IMR-90 (cell line): ENCODE measurements around the gene LRRC34. TPM values are rescaled to one million over a fixed set of nuclear protein-coding genes. Genes with fewer than 3 reads are reported as not detected.
A peak's percentile ranks its signal among the peaks of the same experiment; 100 is the strongest.

ENCODE experiments used
- ATAC-seq: fragments of 200-7000 bp; cut with Tn5 transposase; 2 replicates; pipeline ENCODE4 v1.9.1; 2020; ENCODE audit warnings: low read depth, mild to moderate bottlenecking, moderate library complexity
- BruUV-seq: library from RNA; stranded (reverse); fragments of 400-500 nt; replicated peaks from 2 replicates; lab custom pipeline; 2021; lab: Mats Ljungman, UMichigan
- CTCF ChIA-PET: fragments of 300-600 bp; formaldehyde crosslinking; extraction: SDS; loops from one replicate; lab custom pipeline; 2021; ENCODE audit warnings: antibody characterized with exemption; lab: Yijun Ruan, JAX
- POLR2A ChIA-PET: fragments of 300-600 bp; sonication (Branson Sonifier 250); formaldehyde crosslinking; loops from one replicate; lab custom pipeline; 2022; ENCODE audit warnings: antibody characterized with exemption; ENCODE audit not compliant: unreplicated experiment; lab: Charles Lee
- DNase-seq: peaks from one replicate; pipeline ENCODE4 v3.0.0; 2013
- H2AFZ ChIP-seq: replicated peaks from 2 replicates; pipeline ENCODE3; 2013; ENCODE audit warnings: low read length, mild to moderate bottlenecking; ENCODE audit not compliant: poor library complexity
- H2AK5ac ChIP-seq: 2 replicates; pipeline ENCODE4 v1.6.1; 2013; ENCODE audit warnings: low read depth, low read length, inconsistent platforms
- H2AK9ac ChIP-seq: replicated peaks from 2 replicates; pipeline ENCODE3; 2013; ENCODE audit warnings: mild to moderate bottlenecking, low read depth, low read length, moderate library complexity; ENCODE audit not compliant: poor library complexity
- H2BK120ac ChIP-seq: 2 replicates; pipeline ENCODE4 v1.6.1; 2013; ENCODE audit warnings: low read depth, low read length, inconsistent platforms
- H2BK15ac ChIP-seq: 3 replicates; pipeline ENCODE4 v1.6.1; 2013; ENCODE audit warnings: low read depth, low read length, inconsistent platforms
- H2BK20ac ChIP-seq: 2 replicates; pipeline ENCODE4 v1.6.1; 2013; ENCODE audit warnings: low read depth, mild to moderate bottlenecking, inconsistent platforms, low read length, moderate library complexity
- H2BK5ac ChIP-seq: 2 replicates; pipeline ENCODE4 v1.6.1; 2013; ENCODE audit warnings: mild to moderate bottlenecking, low read depth, low read length, inconsistent platforms; ENCODE audit not compliant: poor library complexity, severe bottlenecking
- H3K14ac ChIP-seq: replicated peaks from 2 replicates; pipeline ENCODE4 v1.6.1; 2013; ENCODE audit warnings: low read depth, low read length, inconsistent platforms
- H3K18ac ChIP-seq: 2 replicates; pipeline ENCODE4 v1.6.1; 2013; ENCODE audit warnings: low read depth, low read length, control low read depth
- H3K23ac ChIP-seq: 2 replicates; pipeline ENCODE4 v1.6.1; 2013; ENCODE audit warnings: low read depth, low read length, inconsistent platforms
- H3K27ac ChIP-seq: 2 replicates; pipeline ENCODE4 v1.5.1; 2013; ENCODE audit warnings: mild to moderate bottlenecking, control low read depth, low read length; ENCODE audit not compliant: insufficient read depth
- H3K27me3 ChIP-seq: 2 replicates; pipeline ENCODE4 v1.6.1; 2013; ENCODE audit warnings: low read length; ENCODE audit not compliant: control insufficient read depth, insufficient read depth
- H3K36me3 ChIP-seq: 2 replicates; pipeline ENCODE4 v1.6.1; 2013; ENCODE audit warnings: low read length, mixed read lengths; ENCODE audit not compliant: control insufficient read depth, insufficient read depth
- H3K4ac ChIP-seq: 2 replicates; pipeline ENCODE4 v1.6.1; 2013; ENCODE audit warnings: low read depth, low read length, inconsistent platforms
- H3K4me1 ChIP-seq: 2 replicates; pipeline ENCODE4 v1.6.1; 2013; ENCODE audit warnings: low read length, mixed read lengths; ENCODE audit not compliant: control insufficient read depth, insufficient read depth
- H3K4me2 ChIP-seq: 2 replicates; pipeline ENCODE4 v1.6.1; 2013; ENCODE audit warnings: low read depth, mild to moderate bottlenecking, control low read depth, low read length, moderate library complexity
- H3K4me3 ChIP-seq: 2 replicates; pipeline ENCODE4 v1.5.1; 2013; ENCODE audit warnings: low read depth, mild to moderate bottlenecking, control low read depth, low read length, moderate library complexity; ENCODE audit not compliant: insufficient read depth
- H3K56ac ChIP-seq: 2 replicates; pipeline ENCODE4 v1.6.1; 2013; ENCODE audit warnings: low read length, inconsistent platforms; ENCODE audit not compliant: insufficient read depth; ENCODE audit errors: extremely low read depth
- H3K79me1 ChIP-seq, 2 experiments: 2 replicates each; pipeline ENCODE4 v1.6.1; 2013; ENCODE audit warnings: low read length in 2 of 2, inconsistent platforms in 1 of 2, low read depth in 1 of 2
- H3K9ac ChIP-seq: 2 replicates; pipeline ENCODE4 v1.6.1; 2013; ENCODE audit warnings: low read depth, low read length, control low read depth
- H3K9me1 ChIP-seq: 2 replicates; pipeline ENCODE4 v1.6.1; 2013; ENCODE audit warnings: low read length, inconsistent platforms; ENCODE audit not compliant: insufficient read depth
- H3K9me3 ChIP-seq: 2 replicates; pipeline ENCODE4 v1.6.1; 2013; ENCODE audit warnings: low read length; ENCODE audit not compliant: control insufficient read depth, insufficient read depth
- H4K20me1 ChIP-seq: 2 replicates; pipeline ENCODE4 v1.6.1; 2013; ENCODE audit warnings: low read length, inconsistent platforms; ENCODE audit not compliant: insufficient read depth
- H4K5ac ChIP-seq: 2 replicates; pipeline ENCODE4 v1.6.1; 2013; ENCODE audit warnings: mild to moderate bottlenecking, low read depth, low read length, control low read depth
- H4K8ac ChIP-seq, 2 experiments: 2 replicates each; pipeline ENCODE4 v1.6.1; 2013; ENCODE audit warnings: low read depth in 2 of 2, low read length in 2 of 2, control low read depth in 1 of 2, inconsistent platforms in 1 of 2
- H4K91ac ChIP-seq: 2 replicates; pipeline ENCODE4 v1.6.1; 2013; ENCODE audit warnings: low read depth, low read length, inconsistent platforms; ENCODE audit not compliant: insufficient read depth
- BHLHE40 ChIP-seq: fragments of 150-350 bp; IDR thresholded peaks from 2 replicates; pipeline ENCODE4 v1.6.1; 2016; ENCODE audit warnings: mild to moderate bottlenecking, low read depth, low read length
- CEBPB ChIP-seq: IDR thresholded peaks from 2 replicates; pipeline ENCODE4 v1.6.1; 2012; ENCODE audit warnings: low read depth, low read length, improper control_type of control experiment
- CHD1 ChIP-seq: IDR thresholded peaks from 2 replicates; pipeline ENCODE4 v1.6.1; 2012; ENCODE audit warnings: low read depth, low read length, improper control_type of control experiment
- FOS ChIP-seq: fragments of 150-350 bp; IDR thresholded peaks from 2 replicates; pipeline ENCODE4 v1.6.1; 2016; ENCODE audit warnings: low read depth, low read length
- MAFK ChIP-seq: IDR thresholded peaks from 2 replicates; pipeline ENCODE4 v1.6.1; 2012; ENCODE audit warnings: low read depth, low read length, improper control_type of control experiment
- MXI1 ChIP-seq: IDR thresholded peaks from 2 replicates; pipeline ENCODE4 v1.6.1; 2012; ENCODE audit warnings: low read depth, mild to moderate bottlenecking, low read length, moderate library complexity, borderline replicate concordance
- NFE2L2 ChIP-seq: fragments of 150-350 bp; IDR thresholded peaks from 2 replicates; pipeline ENCODE4 v1.6.1; 2016; ENCODE audit warnings: low read depth, mild to moderate bottlenecking, low read length
- POLR2A ChIP-seq: IDR thresholded peaks from 2 replicates; pipeline ENCODE4 v1.6.1; 2012; ENCODE audit warnings: mild to moderate bottlenecking, low read depth, low read length
- RAD21 ChIP-seq: IDR thresholded peaks from 2 replicates; pipeline ENCODE4 v1.6.1; 2012; ENCODE audit warnings: low read length, improper control_type of control experiment
- RCOR1 ChIP-seq: IDR thresholded peaks from 2 replicates; pipeline ENCODE4 v1.6.1; 2012; ENCODE audit warnings: mild to moderate bottlenecking, low read length, improper control_type of control experiment; ENCODE audit not compliant: insufficient replicate concordance
- RFX5 ChIP-seq: IDR thresholded peaks from 2 replicates; pipeline ENCODE4 v1.8.0; 2012; ENCODE audit warnings: low read depth, mild to moderate bottlenecking, low read length, moderate library complexity
- SMC3 ChIP-seq: fragments of 150-350 bp; IDR thresholded peaks from 2 replicates; pipeline ENCODE4 v1.6.1; 2016; ENCODE audit warnings: low read depth, mild to moderate bottlenecking, antibody characterized with exemption, low read length, moderate library complexity
- WGBS, 2 experiments: methylation state at CpG; one replicate each; pipeline versions ENCODE4 v1.1.5 to v1.1.7; 2013; ENCODE audit warnings: missing lambda C conversion rate in 2 of 2; ENCODE audit not compliant: insufficient read length in 1 of 2; ENCODE audit errors: extremely low coverage in 2 of 2; 5-methylcytosine and 5-hydroxymethylcytosine counted together
- dilution Hi-C: fragments of 300-500 bp; cut with HindIII; formaldehyde crosslinking; loops from one replicate; pipeline ENCODE4 v1.14.3; 2018; ENCODE audit warnings: low sequenced_read_pairs; ENCODE audit not compliant: unreplicated experiment
- in situ Hi-C: fragments of 300-500 bp; cut with MboI; formaldehyde crosslinking; loops from 3 replicates; pipeline ENCODE4 v1.14.3; 2019; ENCODE audit warnings: low sequenced_read_pairs, inconsistent platforms, mixed read lengths
- intact Hi-C: fragments of 100-400 bp; cut with micrococcal nuclease; formaldehyde crosslinking; loops from 2 replicates; pipeline ENCODE4 v1.10.0; 2022
- polyA plus RNA-seq, 3 experiments: library from polyadenylated mRNA; depleted of rRNA; stranded (reverse); fragments of >200 nt; gene quantifications; 2 replicates each; pipeline ENCODE4 v1.2.3, GENCODE V29; 2012; ENCODE audit warnings: low replicate concordance in 1 of 3
- total RNA-seq: library from RNA; depleted of rRNA; stranded (reverse); fragments of >200 nt; gene quantifications from 2 replicates; pipeline ENCODE4 v1.2.3, GENCODE V29; 2012
- TF ChIP-seq, protein P1 (sequence below): conservative IDR thresholded peaks from 2 replicates; pipeline ENCODE4 v1.5.1; 2012; ENCODE audit warnings: mild to moderate bottlenecking, low read depth, low read length, improper control_type of control experiment
- TF ChIP-seq, protein P2 (sequence below): fragments of 150-350 bp; IDR thresholded peaks from 2 replicates; pipeline ENCODE4 v1.6.1; 2017; ENCODE audit warnings: mild to moderate bottlenecking, antibody characterized with exemption, low read length, low read depth
- TF ChIP-seq, protein P3 (sequence below): fragments of 150-350 bp; IDR thresholded peaks from 2 replicates; pipeline ENCODE4 v1.6.1; 2016; ENCODE audit warnings: low read depth, mild to moderate bottlenecking, low read length, moderate library complexity, borderline replicate concordance

Gene LRRC34
- total and polyA plus RNA-seq, 2 of the 4 experiments (the other 2 are of a cell fraction), result 0.90 to 0.91 TPM

DNA sequence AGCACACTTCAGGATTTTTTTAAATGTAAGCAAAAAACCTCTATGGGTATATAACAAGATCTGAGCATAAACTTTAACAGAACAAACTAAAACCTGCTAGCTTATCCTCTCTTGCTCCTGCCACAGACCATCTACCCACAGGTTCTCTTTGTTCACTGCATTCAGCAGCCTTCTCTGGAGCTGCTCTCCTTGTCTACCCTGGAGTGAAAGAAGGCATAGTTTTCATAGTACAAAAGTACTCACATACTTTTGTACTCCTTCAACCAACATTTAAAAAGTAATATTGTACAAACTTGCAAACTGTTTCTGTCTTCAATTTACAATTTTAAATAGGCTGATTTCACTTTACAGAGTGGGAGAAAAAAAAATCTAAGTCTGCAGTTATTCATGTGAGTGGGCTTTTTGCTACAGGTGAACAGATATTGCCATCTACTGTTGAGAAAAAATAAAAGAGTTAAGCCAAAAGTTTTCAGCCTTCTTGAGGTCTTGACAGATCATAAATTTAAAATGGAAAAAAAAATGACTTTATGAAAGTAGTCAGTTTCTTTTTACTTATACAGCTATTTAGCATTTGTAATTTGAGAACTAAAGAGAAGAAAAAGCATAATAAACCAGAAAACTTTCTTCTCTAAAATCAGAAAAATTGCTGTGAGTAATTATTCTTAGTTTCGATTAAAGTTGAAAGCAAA lies 68.2 kb downstream of the LRRC34 start:
- peak; percentile 22 for DNase-seq
- CTCF ChIA-PET, result interaction anchor here (0.7 to 1.0 kb wide), 3 partner anchors 9 to 792 kb away, joined by 3 to 4 read pairs (median 4); no protein-coding TSS in a partner anchor
- TF ChIP-seq FOS (no peak), POLR2A (no peak), MAFK (no peak), SMC3 (peak; percentile 42), RAD21 (peak; percentile 64), MXI1 (no peak), RCOR1 (no peak), CHD1 (no peak), BHLHE40 (no peak), CEBPB (no peak), RFX5 (no peak), NFE2L2 (no peak)
- TF ChIP-seq, protein P1, sequence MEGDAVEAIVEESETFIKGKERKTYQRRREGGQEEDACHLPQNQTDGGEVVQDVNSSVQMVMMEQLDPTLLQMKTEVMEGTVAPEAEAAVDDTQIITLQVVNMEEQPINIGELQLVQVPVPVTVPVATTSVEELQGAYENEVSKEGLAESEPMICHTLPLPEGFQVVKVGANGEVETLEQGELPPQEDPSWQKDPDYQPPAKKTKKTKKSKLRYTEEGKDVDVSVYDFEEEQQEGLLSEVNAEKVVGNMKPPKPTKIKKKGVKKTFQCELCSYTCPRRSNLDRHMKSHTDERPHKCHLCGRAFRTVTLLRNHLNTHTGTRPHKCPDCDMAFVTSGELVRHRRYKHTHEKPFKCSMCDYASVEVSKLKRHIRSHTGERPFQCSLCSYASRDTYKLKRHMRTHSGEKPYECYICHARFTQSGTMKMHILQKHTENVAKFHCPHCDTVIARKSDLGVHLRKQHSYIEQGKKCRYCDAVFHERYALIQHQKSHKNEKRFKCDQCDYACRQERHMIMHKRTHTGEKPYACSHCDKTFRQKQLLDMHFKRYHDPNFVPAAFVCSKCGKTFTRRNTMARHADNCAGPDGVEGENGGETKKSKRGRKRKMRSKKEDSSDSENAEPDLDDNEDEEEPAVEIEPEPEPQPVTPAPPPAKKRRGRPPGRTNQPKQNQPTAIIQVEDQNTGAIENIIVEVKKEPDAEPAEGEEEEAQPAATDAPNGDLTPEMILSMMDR, result peak; percentile 55
- TF ChIP-seq, protein P2, sequence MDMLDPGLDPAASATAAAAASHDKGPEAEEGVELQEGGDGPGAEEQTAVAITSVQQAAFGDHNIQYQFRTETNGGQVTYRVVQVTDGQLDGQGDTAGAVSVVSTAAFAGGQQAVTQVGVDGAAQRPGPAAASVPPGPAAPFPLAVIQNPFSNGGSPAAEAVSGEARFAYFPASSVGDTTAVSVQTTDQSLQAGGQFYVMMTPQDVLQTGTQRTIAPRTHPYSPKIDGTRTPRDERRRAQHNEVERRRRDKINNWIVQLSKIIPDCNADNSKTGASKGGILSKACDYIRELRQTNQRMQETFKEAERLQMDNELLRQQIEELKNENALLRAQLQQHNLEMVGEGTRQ, result no peak
- TF ChIP-seq, protein P3, sequence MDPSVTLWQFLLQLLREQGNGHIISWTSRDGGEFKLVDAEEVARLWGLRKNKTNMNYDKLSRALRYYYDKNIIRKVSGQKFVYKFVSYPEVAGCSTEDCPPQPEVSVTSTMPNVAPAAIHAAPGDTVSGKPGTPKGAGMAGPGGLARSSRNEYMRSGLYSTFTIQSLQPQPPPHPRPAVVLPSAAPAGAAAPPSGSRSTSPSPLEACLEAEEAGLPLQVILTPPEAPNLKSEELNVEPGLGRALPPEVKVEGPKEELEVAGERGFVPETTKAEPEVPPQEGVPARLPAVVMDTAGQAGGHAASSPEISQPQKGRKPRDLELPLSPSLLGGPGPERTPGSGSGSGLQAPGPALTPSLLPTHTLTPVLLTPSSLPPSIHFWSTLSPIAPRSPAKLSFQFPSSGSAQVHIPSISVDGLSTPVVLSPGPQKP, result no peak

More for the DNA sequence above, 68.2 kb downstream of the LRRC34 start:
- intact Hi-C loops, result loop anchor here (1.0 to 2.0 kb wide), 2 partner anchors 598 to 880 kb away; no protein-coding TSS in a partner anchor
- Histone ChIP-seq H2BK5ac (no peak overlapping the region), H3K79me1 (no peaks in the 10 kb centered on the region), H2AK9ac (no peak overlapping the region), H3K4me3 (no peak overlapping the region), H2BK20ac (no peak overlapping the region), H4K91ac (no peak overlapping the region), H2BK120ac (no peak overlapping the region), H2AK5ac (no peak overlapping the region), H3K27ac (no peak overlapping the region), H3K27me3 (peaks cover 5% of the 10 kb centered on the region), H3K9me1 (no peaks in the 10 kb centered on the region), H3K36me3 (no peaks in the 10 kb centered on the region), H3K4me2 (no peak overlapping the region), H4K20me1 (no peaks in the 10 kb centered on the region), H3K9ac (no peak overlapping the region), H3K9me3 (no peaks in the 10 kb centered on the region), H4K5ac (no peak overlapping the region), H4K8ac (no peak overlapping the region), H3K56ac (no peak overlapping the region), H3K18ac (no peak overlapping the region), H2AFZ (no peak overlapping the region), H3K4ac (no peak overlapping the region), H2BK15ac (no peak overlapping the region), H3K4me1 (no peaks in the 10 kb centered on the region), H3K14ac (no peak overlapping the region), H3K23ac (no peak overlapping the region)
- ATAC-seq, result 0 out of 2 replicates have a peak, but pooled peaks have one; percentile 24
- BruUV-seq, result no TSS peak
- POLR2A ChIA-PET, result no interaction called here
- in situ Hi-C loops, result no loop called here
- WGBS, 2 experiments, result no CpG with 5 or more reads among the region's 1 CpG
- dilution Hi-C loops, result no loop called here
